Measurements from ENCODE around the gene KRT40.

The KRT40 gene

GRCh38 chr17:40995116-40995515 lies 11.0 kb upstream of the KRT40 start:
- no peak for DNase-seq

GRCh38 chr17:40993839-40994238 lies 9.7 kb upstream of the KRT40 start, which contains the start of gene KRTAP3-3:
Gene KRTAP3-3, minus strand, starts transcription at chr17:40994164. Its CDS starts 67 bp downstream, at chr17:40994097.
- DNase-seq, result no peak

- no peak for DNase-seq
Observed at GRCh38 chr17:40993084-40993483, 9.0 kb upstream of the KRT40 start.

GRCh38 chr17:40992666-40993065 lies 8.5 kb upstream of the KRT40 start:
- no peak for DNase-seq

- DNase-seq, result no peak
Observed at GRCh38 chr17:40986920-40987319, 2.8 kb upstream of the KRT40 start.

- no peak for DNase-seq
Observed at GRCh38 chr17:40981115-40981514, 3.0 kb downstream of the KRT40 start.

- DNase-seq, result no peak
Observed at GRCh38 chr17:40980596-40980995, 3.5 kb downstream of the KRT40 start.

GRCh38 chr17:40980117-40980516 lies 4.0 kb downstream of the KRT40 start:
- DNase-seq, result no peak

- DNase-seq, result no peak
Observed at GRCh38 chr17:40978575-40979151, 5.5 kb downstream of the KRT40 start.

- no peak for DNase-seq
Observed at GRCh38 chr17:40975516-40975915, 8.6 kb downstream of the KRT40 start.

- no peak for DNase-seq
Observed at GRCh38 chr17:40974366-40974765, 9.8 kb downstream of the KRT40 start.

- DNase-seq, result no peak
Observed at GRCh38 chr17:40967582-40967981, 16.5 kb downstream of the KRT40 start.

- DNase-seq, result no peak
Observed at GRCh38 chr17:40966848-40967247, 17.3 kb downstream of the KRT40 start, which contains the start of gene KRT39. Gene KRT39, minus strand, starts transcription at chr17:40966948. Its CDS starts 92 bp downstream, at chr17:40966856.

GRCh38 chr17:40963838-40964237 lies 20.3 kb downstream of the KRT40 start:
- no peak for DNase-seq

GRCh38 chr17:40962059-40962561 lies 22.0 kb downstream of the KRT40 start:
- DNase-seq, result no peak

GRCh38 chr17:40961591-40961990 lies 22.5 kb downstream of the KRT40 start:
- no peak for DNase-seq

- no peak for DNase-seq
Observed at GRCh38 chr17:40960144-40960543, 24.0 kb downstream of the KRT40 start.

GRCh38 chr17:40958086-40958953 lies 25.8 kb downstream of the KRT40 start:
- no peak for DNase-seq

- no peak for DNase-seq
Observed at GRCh38 chr17:40956401-40957254, 27.5 kb downstream of the KRT40 start.

GRCh38 chr17:40953881-40954280 lies 30.2 kb downstream of the KRT40 start:
- DNase-seq, result no peak

GRCh38 chr17:40952661-40953060 lies 31.5 kb downstream of the KRT40 start:
- DNase-seq, result no peak

GRCh38 chr17:40952154-40952553 lies 32.0 kb downstream of the KRT40 start:
- no peak for DNase-seq

- DNase-seq, result no peak
Observed at GRCh38 chr17:40951011-40951622, 33.0 kb downstream of the KRT40 start.

All from DMS79 treated with DMSO at 0.1 percent for 48 hours (cell line).